H1 (cell line): Measurements from ENCODE around the gene HINT2. TPM values are rescaled to one million over a fixed set of nuclear protein-coding genes. Genes with fewer than 3 reads are reported as not detected.

Source experiments
- ATF3 ChIP-seq: IDR thresholded peaks from 2 replicates; pipeline ENCODE4 v1.6.1; 2011; ENCODE audit warnings: low read depth, mild to moderate bottlenecking, low read length; ENCODE audit not compliant: insufficient read depth
- CHD7 ChIP-seq: fragments of 300-600 bp; sonication (generic); IDR thresholded peaks from 2 replicates; pipeline ENCODE4 v1.7.1; 2012; ENCODE audit warnings: low read length, moderate library complexity, mild to moderate bottlenecking, inconsistent platforms; ENCODE audit not compliant: insufficient replicate concordance
- GABPA ChIP-seq: IDR thresholded peaks from 2 replicates; pipeline ENCODE4 v1.6.1; 2011; ENCODE audit warnings: mild to moderate bottlenecking, low read length, moderate library complexity, borderline replicate concordance; ENCODE audit not compliant: insufficient read depth
- GTF2F1 ChIP-seq: IDR thresholded peaks from 2 replicates; pipeline ENCODE4 v1.6.1; 2012; ENCODE audit warnings: low read depth, low read length, improper control_type of control experiment, borderline replicate concordance
- JUN ChIP-seq: IDR thresholded peaks from 2 replicates; pipeline ENCODE4 v1.6.1; 2011; ENCODE audit warnings: low read depth, mild to moderate bottlenecking, improper control_type of control experiment, low read length
- PHF8 ChIP-seq: fragments of 200-600 bp; sonication (generic); conservative IDR thresholded peaks from 2 replicates; pipeline ENCODE4 v1.7.1; 2012; ENCODE audit warnings: low read depth, mild to moderate bottlenecking, inconsistent platforms, low read length, moderate library complexity
- RAD21 ChIP-seq, 2 experiments: IDR thresholded peaks in 1 of 2; conservative IDR thresholded peaks in 1 of 2; 2 replicates each; pipeline ENCODE4 v1.6.1; 2011; ENCODE audit warnings: low read depth in 2 of 2, low read length in 2 of 2, improper control_type of control experiment in 1 of 2, inconsistent platforms in 1 of 2, mild to moderate bottlenecking in 1 of 2, moderate library complexity in 1 of 2
- RFX5 ChIP-seq: IDR thresholded peaks from 2 replicates; pipeline ENCODE4 v1.6.1; 2011; ENCODE audit warnings: low read depth, low read length, improper control_type of control experiment, borderline replicate concordance
- RXRA ChIP-seq: IDR thresholded peaks from 2 replicates; pipeline ENCODE4 v1.6.1; 2011; ENCODE audit warnings: low read depth, mild to moderate bottlenecking, low read length, moderate library complexity; ENCODE audit not compliant: insufficient read depth
- SIX5 ChIP-seq: IDR thresholded peaks from 2 replicates; pipeline ENCODE4 v1.6.1; 2011; ENCODE audit warnings: mild to moderate bottlenecking, low read depth, low read length
- TBP ChIP-seq: IDR thresholded peaks from 2 replicates; pipeline ENCODE4 v1.6.1; 2011; ENCODE audit warnings: low read depth, low read length, improper control_type of control experiment
- polyA plus RNA-seq, 7 experiments: library from polyadenylated mRNA; depleted of rRNA in 3 of 7; stranded (reverse) in 5 of 7; unstranded in 2 of 7; fragments of >200 nt in 5 of 7; fragments of 200-250 nt in 2 of 7; gene quantifications; 1 replicate in 5 of 7; 2 replicates in 1 of 7; 4 replicates in 1 of 7; pipeline versions ENCODE4 v1.2.1 to v1.2.3, GENCODE V29; 2011 to 2013; ENCODE audit warnings: missing spikeins in 2 of 7, mixed read lengths in 2 of 7
- total RNA-seq: library from RNA; stranded (reverse); fragmentation: NEBNext Ultra II Directional; extraction: Animal tissue kit (Norgen Biotek cat#: 25700); gene quantifications from 2 replicates; pipeline ENCODE4 v1.2.1, GENCODE V29; 2021

Gene HINT2
- total and polyA plus RNA-seq, 2 of the 8 experiments (the other 6 are each of a cell fraction or from before 2014, with no cell fraction given): 32.1 to 51.2 TPM

GRCh38 chr9:35776018-35776417 is 38.8 kb downstream of the HINT2 start (continued):
- TF ChIP-seq CHD7 (no peak), GTF2F1 (no peak), JUN (no peak), TBP (no peak), SIX5 (no peak), RAD21 (IDR thresholded peaks at IDR 0.05 in 1 of 2, conservative IDR thresholded peaks at IDR 0.05 in 1 of 2; ENCODE audit: low read depth in 2 of 2, low read length in 2 of 2) (no peak), GABPA (no peak), ATF3 (no peak), PHF8 (no peak), RXRA (no peak), RFX5 (no peak)
